Superior temporal gyrus (tissue), 1 donor: ENCODE data around the gene CCDC27.
A peak's percentile ranks its signal among the peaks of the same experiment; 100 is the strongest.

Experiments
- DNase-seq: peaks from one replicate; pipeline ENCODE4 v3.0.0-alpha.2; 2016; ENCODE audit errors: extremely low spot score

The CCDC27 gene

DNA sequence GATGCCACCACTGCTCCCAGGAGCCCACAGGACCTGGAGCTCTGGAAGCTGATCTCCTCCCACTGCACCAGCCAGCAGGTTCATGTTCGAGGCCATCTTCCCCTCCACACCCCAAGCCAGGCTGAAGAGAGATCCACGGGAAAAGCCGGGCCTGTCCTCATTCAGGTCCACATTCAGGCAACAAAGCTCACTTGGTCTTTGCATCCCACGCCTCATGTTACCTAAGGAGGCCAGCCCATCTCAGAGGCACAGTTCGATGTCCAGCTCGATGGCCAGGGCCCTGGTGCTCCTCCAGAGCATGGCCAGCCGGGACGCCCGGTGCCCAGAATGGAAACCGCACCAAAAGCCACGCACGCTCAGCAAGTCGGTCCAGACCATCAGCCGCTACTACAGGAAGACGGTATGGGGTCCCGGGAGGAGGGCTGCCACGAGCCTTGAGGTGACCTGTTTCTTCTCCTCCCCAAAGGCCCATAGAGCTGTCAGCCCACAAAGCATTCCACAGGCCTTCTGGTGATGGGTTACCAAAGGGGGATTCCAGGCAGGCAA, at the start of gene CCDC27:
CCDC27 (plus strand) TSS at position 51 of the 546 bp plus-strand sequence; CDS start at position 83, 32 bp downstream.
- no peak for DNase-seq

DNA sequence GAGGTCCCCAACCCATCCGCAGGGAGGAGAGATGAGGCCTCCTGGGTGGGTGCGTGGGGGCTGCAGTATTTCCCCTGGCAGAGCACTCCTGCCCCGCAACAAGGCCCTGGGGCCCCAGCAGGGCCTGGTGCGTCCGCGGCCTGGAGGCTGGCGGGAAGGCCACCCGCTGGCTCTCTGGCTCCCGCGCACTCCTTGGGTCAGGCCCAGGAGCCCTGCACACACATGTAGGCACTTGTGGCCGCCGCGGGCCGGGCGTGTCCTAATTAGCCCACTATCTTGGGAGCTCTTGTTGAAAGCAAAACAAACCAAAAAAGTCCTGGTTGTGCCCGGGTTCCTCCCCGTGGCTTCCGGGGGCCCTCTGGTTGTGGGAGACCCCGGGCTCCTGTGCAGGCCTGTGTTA, 49.7 kb upstream of the CCDC27 start:
- no peak for DNase-seq

DNA sequence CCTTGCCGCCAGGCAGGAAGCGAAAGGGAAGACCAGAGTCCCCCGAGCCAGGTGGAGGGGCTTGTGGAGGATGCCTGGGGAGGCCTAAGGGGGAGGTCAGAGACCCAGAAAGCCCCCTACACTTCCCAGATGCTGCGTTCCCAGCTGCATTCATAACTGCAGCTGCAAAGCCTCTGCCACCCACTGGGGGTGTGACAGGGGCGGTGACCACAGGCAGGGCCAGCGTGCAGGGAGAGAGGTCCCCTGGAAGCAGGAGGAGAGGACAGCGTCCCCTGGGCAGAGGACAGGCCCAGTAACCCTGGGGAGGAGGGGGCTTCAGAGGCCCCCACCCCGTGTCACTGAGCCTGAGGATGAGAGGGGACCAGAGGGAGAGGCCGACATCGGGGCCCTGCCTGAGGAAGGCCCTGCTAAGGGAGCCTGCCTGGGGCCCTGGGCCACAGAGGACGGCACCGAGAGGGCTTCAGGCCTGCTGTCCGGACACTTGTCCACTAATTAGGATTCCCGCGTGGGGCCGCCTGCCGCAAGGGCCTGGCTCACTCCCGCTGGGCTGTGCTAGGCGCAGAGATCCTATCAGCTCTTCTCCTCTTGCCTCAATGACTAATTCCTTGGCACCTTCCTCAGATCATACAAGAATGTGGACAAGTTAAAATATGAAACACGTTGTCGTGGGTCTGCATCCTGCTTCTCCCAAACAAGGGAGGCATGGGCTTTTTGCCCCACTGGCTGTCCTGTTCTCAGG, 49.1 kb upstream of the CCDC27 start:
- no peak for DNase-seq

DNA sequence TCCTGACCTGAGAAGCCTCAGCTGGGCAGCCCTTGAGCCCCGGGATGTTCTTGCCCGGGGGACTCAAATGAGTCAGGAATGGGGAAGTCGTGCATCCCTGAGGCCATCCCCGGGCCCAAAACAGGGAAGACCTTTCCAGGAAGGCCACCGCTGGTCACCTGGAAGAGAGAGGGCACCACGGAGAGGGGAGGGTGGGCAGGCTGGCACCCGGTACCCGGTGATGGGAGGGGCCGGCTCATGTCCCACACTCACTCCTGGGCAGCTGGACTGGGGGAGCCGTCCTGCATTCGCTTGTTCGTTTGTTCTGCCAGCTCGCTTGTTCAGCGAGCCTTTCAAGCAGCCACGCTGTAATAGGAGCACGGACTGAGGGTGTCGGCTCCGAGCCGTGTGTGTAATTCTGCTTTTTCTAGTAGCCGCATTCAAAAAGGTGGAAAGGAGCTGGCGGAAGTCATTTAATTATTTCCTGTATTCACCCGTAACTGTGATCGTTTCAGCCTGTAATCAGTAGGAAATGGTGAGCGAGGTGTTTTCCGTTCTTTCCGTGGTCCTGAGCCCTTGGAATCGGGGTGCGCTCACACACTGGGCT, 48.4 kb upstream of the CCDC27 start:
- no peak for DNase-seq

DNA sequence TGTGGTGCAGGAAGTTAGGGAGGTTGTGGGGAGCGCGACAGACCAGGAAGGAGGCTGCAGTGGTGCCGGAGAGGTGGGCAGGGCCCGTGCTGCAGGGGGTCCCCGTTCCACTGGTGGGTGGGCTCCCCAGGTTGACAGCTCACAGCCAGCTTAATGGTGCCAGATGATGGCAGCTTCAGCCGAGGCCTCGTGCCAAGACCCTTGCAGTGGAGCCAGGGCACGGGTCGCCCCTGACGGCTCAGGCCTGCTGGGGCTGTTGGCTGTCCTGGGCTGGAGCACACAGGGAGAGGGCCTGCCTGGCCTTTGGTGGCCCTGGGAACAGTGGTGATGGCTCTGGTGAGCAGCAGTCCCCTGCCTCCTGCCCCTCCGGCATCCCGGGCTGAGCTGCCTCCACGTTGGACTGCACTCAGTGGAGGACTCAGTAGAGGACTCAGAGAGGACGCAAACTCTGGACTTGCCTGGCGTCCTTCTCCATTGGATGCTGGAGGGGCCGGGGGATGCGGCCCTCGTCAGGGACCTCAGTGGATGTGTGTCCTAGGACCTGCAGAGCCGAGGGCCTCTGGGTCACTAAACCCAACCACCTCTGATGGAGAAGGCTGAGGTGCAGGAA, 46.8 kb upstream of the CCDC27 start:
- DNase-seq = no peak

DNA sequence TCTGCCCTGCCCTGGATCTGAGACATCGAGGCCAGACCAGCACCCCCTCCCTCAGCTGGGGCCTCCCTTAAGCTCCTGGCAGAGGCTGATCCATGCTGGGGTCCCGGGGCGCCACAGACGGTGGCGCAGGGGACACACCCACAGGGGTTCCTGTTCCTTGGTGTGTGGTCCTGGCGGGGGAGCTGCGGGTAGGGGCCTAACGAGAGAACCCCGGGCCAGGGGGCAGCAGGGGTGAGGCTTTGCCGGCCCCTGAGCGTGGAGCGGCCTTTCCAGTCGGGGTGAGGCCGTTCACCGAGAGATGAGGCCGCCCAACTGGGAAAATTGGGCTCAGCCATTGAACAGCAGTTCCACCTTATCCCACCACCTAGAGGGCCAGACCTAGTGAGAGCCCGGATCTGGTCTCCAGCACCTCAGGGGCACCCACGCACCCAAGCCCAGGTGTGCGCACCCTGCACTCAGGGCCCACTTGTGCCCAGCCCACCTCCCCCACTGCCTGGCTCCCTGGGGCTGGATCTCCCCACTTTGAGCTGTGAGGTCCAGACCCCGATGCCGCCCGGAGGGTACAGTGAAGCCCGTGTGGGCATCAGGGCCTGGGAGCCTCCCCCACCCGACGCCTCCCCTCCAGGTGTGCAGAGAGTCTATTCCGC, 45.5 kb upstream of the CCDC27 start:
- DNase-seq = no peak

DNA sequence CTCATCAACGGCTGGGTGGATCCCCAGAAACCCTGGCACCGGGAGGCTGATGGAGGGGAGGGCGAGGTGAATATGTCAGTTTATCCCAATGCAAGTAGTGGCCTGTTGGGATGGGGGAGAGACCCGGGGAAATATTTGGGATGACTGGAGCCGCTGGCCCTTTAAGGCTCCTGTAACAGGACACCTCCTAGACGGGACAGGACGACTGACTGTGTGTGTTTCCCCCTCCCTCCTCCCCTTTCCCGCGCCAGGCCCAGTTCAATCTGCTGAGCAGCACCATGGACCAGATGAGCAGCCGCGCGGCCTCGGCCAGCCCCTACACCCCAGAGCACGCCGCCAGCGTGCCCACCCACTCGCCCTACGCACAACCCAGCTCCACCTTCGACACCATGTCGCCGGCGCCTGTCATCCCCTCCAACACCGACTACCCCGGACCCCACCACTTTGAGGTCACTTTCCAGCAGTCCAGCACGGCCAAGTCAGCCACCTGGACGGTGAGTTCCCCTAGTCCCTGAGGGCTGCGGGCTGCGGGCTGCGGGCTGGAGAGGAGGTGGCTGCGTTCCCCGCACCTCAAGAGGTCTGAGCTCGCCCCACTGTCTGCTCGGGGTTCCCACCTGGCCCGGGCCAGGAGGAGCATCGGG, 44.8 kb upstream of the CCDC27 start:
- no peak for DNase-seq

DNA sequence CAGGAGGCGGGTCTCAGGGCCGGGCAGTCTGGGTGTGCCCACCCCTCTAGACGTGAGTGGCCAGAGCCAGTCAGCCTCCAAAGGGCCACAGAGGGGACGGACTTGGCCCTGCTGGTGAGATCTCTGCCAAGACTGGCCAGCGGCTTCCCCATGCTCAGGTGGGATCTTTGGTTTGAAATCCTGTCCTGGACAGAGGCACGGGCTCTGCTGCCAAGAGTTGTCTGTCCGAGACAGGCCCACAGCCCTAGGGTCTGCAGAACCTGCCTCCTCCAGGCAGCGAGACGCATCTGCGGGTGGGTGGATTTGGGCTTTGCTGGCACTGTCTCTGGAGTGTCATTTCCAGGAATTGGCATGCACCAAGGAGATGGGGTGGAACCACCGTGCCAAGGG, 44.3 kb upstream of the CCDC27 start:
- no peak for DNase-seq

DNA sequence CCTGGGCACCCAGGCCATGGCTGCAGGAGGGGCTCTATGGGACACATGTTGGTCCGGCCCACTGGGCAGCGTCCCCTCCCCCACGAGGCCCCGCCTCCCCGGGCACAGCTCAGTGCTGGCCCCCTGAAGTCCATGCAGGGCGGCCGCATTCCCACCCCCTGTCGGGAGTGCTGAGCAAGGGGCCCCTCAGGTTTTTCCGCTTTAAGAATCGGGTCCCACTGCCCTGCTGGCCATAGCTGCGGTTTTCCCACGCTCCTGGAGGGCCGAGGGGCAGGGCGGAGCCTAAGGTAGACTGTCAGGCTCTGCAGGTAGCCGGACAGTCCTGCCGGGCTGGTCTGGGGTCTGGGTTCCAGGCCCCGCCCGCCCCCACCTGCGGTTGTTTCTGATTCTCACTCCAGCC, 43.5 kb upstream of the CCDC27 start:
- no peak for DNase-seq

DNA sequence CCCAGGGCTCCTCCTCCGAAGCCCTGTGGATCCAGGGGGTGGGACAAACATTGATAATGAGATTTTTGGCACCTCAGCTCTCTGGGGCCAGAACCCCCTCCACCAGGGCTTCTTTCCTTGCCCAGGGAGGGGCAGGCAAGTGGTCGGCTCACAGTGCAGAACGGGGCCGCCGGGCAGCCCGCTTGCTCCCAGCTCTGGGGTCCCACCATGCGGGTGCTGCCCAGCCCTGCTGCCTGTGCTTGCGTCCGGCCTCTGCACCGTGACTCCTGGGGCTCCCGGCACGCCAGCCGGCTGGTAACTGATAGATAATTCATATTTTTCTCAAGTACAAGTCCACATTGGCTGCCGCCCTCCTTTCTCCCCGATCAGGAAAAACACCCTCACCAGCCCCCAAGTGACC, 42.0 kb upstream of the CCDC27 start:
- no peak for DNase-seq

DNA sequence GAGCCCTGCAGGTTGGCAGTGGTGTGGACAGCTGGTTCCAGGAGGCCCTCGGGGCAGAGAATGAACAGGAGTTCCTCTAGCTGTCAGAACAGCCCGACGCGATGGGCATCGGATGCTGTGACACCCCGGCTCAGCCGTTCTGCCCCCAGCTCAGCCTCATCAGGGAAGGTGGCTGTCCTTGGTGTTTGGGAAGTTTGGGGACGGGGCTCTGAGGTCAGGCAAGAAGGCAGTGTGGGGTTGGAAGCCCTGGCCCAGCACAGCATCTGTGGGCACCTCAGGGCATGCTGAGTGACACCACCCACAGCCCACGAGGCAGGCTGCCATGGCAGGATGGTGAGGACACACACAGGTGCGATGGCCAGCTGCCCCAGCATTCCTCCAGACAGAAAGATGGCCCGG, 40.9 kb upstream of the CCDC27 start:
- no peak for DNase-seq

DNA sequence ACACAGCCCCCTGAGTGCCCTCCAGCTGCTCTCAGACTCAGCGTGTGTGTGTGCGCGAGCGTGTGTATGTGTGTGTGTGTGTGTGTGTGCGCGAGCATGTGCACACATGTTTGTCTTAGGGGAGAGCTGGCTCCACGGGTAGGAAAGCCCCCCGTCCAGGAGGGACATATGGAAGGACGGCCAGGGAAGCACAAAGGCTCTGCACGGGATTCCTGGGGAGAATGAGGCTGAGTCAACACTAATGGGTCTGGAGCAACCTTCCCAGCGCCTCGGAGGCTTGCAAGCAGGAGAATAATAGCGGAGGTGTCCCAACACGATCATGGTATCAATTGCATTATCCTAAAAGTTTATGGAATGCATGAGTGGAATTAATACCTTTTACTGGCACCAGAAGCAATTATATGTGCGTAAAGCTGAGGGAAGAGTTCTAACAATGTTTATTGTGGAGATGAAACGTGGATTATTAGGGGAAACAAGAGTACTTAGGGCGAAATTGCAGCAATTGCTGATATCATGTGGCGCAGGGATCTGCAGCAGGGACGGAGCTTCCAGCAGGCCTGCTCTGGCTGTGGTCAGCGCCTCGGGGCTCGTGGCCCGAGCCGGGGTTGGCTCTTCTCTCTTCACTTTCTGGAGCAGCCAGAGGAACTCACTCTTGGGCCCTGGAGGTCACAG, 40.3 kb upstream of the CCDC27 start:
- DNase-seq = no peak

DNA sequence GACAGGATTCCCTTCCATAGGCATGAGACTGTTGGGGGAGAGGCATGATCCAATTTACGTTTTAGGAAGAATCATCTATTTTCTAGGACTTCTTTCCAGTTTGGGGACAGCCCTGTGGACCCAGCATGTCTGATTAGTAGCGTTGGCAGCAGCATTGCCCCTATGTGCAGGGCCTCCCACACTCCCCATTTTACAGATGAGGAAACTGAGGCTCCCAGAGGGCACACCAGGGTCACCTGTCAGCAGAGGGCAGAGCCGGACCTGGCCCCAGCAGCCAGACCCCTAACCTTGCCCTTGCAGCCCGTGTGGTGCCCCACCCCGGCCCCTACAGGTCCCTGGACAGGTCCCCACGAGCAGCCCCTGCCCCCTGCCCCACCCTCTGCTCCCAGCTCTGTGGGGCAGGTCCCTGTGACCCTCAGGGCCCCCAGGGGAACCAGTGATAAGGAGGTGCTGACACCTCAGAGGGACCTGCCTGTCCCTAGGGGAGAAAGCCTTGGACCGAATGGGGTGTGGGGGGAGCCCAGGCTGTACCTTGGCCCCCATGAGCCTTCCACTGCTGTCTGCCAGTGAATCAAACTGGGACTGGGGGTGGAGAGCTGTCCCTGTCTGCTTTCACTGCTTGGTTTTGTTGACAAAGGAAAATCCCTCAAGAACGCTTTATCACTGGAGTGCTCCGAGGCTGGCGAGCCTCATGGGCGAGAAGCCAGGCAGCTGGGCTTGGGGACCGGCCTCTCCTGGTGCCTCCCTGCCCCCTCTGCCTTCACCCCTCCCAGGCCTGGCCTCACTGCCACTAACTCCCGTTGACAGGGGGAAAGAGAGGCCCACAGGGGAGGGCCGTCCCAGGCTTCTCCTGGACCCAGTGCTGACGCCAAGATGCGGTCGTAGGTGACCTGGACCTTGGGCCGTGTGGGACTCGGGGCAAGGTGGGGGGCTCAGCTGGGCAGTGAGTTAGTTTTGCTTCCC, 39.4 kb upstream of the CCDC27 start:
- DNase-seq = peak; percentile 89

DNA sequence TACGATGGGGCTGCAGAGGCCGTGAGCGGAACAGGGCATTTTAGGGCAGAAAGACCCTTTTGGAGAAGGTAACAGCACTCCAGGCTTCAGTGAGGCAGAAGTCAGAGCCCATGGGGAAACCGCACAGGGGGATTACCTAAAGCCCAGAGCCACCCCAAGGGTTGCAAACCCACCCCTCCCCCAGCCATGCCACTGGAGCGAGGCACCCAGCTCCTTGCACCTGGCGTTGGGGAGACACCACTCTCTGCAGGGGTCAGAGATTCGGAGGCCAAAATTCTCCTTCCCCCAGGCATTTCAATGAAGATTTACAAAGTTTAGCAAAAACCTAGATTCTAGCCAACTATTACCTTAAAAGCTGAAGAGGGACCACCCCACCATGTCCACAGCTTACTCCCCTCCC, 38.4 kb upstream of the CCDC27 start:
- DNase-seq = no peak

DNA sequence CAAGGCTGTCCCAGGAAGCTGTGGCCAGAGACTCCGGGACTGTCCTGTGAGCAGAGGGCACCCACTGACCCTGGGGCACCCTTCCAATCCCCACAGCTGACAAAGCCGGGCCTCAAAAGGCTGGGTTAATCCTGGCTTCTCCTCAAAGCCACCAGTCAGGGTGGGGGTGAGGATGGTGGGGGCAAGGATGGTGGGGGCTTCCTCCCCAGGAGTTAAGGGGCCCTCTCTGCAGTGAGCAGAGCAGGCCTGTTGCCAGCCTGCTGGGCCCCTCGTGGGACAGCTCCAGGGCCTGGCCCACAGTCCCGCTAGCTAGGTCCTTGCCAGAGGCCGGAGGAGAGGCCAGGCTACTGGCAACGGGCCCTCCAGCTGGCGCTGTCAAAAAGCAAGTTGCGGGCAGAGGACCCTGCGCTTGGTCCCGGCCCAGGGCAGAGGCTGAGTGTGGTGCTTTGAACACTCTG, 37.9 kb upstream of the CCDC27 start:
- peak; percentile 72 for DNase-seq

DNA sequence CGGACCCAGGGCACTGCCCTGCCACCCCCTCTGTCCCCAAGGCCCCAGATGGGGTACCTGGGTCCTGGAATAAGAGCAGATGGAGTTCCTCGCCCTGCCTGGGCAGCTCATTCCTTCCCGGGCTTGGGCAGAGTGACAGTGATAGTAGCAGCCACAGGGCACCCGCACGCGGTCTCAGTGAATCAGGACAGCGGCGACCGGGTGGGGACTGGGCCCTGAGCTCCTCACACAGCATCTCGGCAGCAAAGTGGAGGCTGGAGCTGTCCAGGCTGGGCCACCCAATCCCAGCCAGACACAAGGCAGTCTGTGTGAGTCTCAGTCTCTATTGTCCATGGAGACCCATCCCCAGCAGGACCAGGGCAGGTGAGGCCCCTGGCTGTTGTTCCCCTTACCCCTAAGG, 37.4 kb upstream of the CCDC27 start:
- DNase-seq = no peak

DNA sequence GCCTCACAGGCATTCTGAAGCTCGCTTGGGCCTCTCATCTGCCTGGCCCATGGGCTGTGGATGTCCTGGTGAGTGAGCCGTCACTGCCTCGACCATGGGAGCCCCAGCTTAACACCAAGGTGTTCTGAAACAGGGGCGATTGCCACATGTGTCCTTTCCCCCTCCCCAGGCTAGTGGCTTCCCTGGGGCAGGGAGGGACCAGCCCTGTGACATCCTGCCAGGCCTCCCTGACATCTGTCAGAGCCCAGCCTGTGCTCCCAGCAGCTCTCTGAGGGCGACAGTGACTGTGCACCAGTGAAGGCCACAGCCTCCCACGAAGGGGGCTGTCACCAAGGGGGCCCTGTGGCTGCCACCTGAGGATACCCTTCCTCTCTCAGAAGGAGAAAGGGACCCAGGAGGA, 35.9 kb upstream of the CCDC27 start:
- no peak for DNase-seq

DNA sequence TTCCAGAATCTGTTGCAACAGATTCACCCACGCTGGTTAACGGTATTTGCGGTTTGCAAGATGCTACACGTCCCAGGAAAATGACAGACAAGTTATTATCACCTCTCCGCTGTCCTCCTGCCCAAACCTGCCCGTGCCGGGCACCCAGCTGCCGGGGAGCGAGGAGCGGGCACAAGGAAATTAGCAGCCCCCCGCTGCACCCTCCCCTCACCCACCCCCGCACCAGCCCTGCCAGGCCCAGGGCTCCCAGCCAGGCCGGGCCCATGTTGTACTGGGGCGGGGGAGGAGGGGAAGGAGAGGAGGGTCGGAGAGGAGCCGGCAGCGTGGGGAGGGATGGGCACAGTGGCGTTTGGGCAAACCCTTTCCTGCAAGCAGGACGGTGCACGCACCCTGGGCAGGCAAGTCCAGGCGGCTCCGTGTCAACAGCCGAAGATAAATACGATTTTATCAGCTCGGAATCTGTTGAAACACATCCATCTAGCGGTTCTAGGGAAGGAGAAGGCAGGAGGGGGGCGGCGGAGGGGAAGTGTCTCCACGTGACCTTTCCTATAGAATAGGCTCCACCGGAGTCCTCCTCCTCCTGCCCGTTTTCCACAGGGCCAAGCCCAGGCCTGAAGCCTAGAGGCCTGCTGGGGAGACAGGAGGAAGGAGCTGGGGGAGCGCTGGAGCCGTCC, 35.1 kb upstream of the CCDC27 start:
- DNase-seq = no peak

DNA sequence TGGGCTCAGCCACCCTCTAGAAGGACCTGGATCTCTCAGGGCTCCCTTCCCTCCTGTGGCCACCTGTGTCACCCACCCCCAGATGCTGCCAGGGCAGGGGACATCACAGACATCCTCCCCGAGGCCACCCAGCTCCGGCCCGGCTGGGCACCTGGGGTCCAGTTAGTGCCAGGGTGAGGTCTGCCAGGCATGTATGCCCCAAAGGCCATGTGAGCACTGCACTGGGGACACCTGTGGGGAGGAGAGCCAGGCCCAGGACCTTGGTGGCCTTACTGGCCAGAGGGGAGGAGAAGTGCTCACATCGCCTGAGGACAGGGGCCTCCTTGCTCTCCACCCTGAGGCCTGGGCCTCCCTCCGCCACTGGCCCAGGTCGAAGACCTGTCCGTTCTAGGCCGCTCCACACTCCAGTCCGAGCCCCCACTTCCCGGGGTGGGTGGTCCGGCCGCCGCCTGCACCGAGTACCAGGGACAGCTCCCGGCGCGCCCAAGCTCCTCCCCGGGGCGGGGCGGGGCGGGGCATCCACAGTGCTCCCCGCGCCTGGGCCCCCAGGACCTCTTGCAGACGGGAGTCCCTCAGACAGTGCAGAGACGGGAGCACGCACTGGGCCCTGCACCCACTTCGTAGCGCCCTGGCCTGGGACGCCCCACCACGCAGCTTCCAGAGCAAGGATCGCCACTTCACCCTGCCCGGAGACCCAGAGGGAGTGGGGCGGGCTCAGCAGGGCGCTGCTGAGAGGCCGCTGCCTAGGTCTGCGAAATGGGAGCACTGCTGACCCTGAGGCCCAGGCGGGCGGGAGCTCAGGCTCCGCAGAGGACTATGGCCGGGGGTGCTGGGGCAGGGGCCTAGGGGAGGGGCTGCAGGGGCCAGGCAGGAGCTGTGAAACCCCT, 34.3 kb upstream of the CCDC27 start:
- no peak for DNase-seq
